Hematopoietic multipotent progenitor cell treated with erythropoietin and hydrocortisone succinate and interleukin-3 and kit ligand, for 4 days (in vitro differentiated cells): ENCODE measurements around the gene CHRNB4.
"Not testable (repeated sequence)": the region's sequence is repeated elsewhere in the genome, so short reads cannot be mapped to it uniquely, and the experiment has no call there.

ENCODE experiments used
- DNase-seq: peaks from one replicate; pipeline ENCODE4 v3.0.0-alpha.2; 2015

The CHRNB4 gene, protein sequence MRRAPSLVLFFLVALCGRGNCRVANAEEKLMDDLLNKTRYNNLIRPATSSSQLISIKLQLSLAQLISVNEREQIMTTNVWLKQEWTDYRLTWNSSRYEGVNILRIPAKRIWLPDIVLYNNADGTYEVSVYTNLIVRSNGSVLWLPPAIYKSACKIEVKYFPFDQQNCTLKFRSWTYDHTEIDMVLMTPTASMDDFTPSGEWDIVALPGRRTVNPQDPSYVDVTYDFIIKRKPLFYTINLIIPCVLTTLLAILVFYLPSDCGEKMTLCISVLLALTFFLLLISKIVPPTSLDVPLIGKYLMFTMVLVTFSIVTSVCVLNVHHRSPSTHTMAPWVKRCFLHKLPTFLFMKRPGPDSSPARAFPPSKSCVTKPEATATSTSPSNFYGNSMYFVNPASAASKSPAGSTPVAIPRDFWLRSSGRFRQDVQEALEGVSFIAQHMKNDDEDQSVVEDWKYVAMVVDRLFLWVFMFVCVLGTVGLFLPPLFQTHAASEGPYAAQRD

DNA sequence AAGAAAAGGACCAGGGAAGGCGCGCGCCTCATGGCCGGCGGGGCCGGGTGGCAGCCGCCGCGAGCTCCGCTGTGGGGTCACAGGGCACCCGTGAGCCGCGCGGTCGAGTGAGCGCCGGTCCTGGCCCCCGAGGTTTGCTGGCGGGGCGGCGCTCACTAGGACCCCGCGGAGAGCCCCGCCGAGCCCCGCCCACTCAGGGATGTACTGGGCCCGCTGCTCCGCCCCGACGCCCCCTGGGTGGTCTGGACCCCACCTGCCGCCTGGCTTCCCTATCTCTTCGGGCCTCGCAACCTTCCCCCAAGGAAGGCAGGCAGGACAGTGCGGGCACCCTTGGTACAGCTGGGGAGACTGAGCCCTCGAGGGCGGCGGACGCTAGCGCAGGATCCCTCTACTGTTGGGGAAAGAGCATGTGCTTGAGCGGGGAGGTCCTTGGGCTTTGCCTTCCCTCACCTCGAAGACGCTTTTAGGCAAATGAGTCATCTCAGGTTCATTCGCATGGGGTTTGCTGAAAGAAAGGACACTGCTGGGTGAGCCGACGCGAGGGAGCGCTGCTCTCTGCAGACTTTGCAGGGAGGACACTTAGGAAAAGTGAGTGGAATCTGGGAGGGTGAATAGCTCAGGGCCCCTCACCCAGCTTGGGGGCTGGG, at the start of gene CHRNB4:
TSS of gene CHRNB4 (minus strand) at position 109 of the 647 bp plus-strand sequence. CDS start at position 32, 77 bp downstream.
- DNase-seq, result peak; percentile 53

DNA sequence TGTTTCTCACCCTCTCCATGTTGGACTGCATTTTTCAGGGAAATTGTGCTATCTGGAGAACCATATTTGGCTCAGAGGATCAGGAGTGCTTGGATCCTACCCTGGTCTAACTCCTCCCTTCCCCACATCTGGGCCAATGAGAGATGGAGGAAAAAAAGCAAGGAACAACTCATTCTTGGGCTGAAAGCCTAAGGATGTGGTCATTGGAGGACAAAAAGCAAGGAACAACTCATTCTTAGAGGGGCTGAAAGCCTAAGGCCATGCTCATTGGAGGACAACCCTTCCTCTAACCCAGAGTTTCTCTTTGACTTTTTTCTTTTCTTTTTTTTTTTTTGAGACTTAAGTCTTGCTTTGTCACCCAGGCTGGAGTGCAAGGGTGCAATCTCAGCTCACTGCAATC, 48.6 kb upstream of the CHRNB4 start:
- no peak for DNase-seq

DNA sequence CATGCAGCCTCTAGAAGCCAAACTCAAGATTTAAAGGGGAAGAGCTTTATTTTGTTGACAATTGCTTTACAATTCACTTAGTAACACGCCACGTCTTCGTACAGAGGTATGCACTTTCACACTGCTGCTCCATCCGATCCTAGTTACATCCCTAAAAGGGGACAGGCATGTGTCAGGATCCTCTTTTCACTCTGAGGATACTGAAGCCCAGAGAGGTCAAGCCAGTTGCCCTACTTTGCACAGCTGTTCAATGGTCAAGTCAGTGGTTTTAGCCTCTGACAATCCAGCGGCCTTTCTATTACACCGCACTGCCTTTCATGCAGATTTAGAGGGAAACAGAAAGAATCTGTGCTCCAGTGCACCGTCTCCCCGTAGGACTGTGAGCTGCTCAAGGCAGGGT, 44.9 kb upstream of the CHRNB4 start:
- DNase-seq, result no peak

DNA sequence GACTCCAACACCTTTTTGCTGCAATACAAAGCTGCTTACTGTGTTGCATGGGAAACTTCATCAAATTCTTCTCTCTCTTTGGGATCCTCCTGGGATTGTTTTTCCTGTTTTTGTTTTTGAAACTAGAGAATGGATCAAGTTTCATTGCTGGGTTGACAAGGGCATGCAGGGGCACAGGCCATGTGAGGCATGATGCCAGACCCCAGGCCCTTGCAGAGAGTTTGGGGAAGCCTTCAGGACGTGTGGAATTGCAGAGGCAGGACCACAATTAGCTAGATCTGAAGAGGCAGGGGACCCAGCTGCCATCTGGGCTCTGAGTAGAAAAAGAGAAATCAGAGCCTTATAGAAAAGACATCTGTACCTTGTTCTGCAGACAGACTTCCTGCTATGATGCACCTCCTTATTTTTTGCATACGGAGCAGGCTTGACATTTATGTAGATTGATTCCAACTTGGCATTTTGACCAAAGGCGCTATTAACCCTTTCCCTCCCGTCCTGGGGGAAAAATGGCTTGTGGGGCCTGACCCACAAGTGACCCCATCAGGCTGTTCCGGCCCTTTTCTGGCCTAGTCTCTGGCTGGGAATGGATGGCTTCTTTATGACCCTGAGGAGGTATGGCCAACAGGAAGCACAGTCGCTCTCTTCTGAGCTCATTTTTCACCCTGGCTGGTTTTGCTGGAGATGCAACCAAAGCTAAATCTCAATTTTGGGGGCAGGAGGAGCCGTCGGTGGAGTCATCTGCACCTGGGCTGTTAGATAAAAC, 44.3 kb upstream of the CHRNB4 start:
- DNase-seq, result no peak

DNA sequence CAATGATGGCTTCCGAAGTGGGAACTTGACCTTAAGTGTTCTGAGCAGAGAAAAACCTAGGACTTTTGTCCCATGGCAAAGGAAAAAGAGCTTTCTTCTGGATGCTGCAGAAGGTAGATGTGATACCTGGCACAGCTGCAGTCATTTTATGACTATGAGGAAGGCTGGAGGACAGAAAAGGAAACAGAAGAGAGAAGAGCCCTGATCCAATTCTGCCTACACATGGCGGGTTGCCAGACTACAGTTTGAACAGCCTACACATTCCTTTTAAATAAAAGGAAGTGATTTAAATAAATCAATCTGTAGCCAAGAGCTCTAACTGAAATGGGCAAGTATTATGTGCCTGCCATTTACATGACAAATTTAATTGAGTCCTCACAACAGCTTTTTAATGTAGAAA, 43.6 kb upstream of the CHRNB4 start:
- no peak for DNase-seq

DNA sequence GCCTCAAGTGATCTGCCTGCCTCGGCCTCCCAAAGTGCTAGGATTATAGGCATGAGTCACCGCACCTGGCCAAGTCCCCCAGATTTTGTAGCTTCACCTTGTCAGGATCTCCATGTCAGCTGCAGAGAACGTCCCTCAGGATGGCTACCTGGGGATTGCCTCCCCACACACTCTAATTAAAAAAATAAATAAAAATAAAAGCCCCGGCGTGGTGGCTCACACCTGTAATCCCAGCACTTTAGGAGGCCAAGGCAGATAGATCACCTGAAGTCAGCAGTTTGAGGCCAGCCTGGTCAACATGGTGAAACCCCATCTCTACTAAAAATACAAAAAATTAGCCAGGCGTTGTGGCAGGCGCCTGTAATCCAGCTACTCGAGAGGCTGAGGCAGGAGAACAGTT, 42.6 kb upstream of the CHRNB4 start:
- not testable (repeated sequence) for DNase-seq

DNA sequence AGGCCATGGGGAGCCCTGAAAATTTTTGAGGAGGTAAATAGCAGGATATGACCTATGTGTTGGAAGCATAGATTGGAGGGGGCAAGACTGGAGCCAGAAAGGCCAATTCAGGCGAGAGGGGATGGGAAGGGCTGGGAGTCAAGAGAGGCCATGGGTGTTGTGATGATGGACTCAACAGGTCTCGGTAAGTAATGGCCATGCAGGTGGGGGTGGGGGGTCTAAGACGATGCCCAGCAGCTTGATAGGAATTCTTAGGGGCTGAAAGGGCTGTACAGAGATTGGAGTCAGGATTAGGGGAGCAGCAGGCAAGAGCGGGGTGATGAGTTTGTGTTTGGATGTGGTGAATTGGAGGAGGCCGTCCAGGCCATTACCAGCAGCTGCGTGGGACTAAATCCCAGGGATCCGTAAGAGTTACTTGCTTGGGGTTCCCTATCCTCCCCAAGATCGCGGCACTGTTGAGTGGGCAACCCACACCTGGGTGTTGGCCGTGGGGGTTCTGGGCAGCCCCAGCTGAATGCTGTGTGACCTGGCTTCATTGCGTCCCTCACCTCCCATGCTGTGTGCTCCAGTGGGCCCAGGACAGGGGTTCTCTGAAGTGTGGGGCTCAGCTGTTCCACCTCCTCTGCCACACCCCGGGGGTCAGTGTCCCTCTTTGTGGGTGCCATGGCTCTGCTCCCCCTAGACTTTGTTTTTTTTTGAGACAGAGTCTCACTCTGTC, 41.8 kb upstream of the CHRNB4 start:
- no peak for DNase-seq

DNA sequence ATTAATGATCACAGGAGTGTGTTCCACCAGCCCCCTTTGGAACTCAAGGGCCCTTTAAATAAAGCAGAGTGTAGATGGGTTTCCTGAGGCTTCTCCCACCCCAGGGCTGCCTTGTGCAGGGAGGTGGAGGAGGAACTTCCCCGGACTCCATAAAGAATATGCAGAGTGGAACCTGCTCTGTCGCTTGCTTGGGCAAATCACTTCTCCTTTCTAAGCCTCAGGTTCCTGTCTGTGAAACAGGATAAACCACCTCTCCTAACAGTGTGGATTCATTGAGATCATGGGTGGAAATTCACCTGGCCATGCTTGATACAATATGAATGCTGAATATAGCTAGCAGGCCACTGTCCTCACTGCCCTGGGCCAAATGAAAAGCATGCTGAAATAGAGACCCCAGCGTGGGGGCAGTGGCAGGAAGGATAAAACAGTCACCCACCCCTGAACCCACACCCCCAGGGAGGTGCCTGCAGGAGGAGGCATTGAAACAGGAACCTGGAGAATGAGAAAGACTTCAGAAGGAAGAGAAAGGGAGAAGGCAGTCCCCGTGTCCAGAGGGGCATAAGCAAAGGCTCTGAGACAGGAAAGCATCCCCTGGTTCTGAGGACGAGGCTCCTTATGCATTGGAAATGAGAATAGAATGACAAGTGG, 41.1 kb upstream of the CHRNB4 start:
- DNase-seq, result peak; percentile 7

DNA sequence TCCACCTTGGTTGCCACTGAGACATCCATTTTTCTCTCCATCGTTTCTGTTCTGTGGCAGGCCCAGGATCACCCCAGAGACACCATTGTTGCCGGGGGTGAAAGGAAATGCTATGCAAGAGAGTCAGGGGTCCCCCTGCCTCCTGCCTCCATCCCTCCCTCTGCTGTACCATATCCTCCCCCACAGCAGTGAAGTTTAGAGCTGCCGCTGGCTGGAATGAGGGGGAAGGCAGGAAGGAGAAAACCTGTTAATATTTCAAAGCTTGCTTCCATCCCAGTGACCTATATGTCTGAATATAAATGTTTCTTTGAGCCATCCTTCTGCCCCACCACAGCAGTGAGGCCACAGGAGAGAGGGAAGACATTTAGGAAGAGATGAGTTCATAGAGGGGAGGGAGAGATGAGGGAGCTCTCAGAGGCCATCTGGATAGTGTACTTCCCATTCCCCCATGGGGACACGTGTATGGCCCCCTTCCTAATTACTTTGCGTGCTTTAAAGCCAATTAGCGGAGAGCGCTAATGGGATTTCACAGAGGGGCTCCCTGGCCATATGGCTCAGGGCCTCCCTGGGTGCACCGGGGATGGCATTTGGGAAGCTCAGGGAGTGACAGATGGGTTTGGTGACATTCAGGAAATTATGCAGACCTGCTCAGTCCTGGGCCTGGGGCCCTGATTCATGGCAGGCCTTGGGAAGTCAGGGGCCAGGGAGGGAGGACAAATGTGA, 40.4 kb upstream of the CHRNB4 start:
- no peak for DNase-seq

DNA sequence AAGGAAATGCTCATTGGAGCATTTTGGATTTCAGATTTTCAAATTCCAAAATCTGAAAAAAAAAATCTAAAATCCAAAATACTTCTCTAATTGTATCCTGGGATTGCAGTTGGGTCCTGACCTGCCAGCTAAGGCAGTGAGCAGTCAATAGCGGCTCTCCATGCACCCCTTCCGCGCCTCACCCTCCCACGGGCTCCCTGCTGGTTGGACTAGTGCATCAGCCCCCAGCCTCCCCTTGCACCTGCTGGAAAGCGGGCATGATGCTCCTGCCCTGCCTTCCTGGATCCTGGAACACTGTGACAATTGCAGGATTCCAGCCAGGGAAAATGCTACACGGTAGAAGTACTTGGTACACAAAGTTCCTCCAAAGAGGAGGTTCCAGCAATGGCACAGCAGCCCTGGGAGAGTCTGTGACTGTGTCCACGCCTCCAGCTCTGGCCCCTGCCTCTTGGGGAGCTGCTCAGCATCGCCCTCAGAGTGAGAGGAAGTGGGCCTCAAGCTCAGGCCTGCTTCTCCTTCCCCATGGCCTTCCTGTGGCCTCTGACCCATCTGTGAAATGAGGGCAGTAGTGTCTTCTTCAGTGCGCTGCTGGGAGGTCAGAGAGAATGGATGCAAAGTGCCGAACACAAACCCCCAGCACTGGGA, 39.5 kb upstream of the CHRNB4 start:
- DNase-seq, result peak; percentile 35

DNA sequence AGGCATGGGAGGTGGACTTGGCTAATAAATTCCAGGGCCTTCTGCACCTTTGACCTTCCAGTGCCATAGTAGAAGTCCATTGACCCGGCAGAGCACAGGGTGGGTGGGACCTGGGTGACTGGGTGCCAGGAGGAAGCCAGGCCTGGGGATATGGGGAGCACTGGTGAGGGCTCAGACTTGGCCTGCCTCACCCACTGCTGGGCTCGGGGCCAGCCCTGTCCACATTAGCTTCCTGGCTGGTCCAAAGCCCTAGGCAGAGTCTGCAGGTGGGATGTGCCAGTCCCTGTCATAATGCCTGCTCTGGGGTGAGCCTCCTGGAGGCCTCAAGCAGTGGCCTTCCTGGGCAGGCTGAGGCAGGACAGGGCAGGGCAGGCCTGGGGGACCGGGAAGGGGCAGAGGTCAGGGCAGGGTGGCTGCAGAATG, 38.1 kb upstream of the CHRNB4 start:
- DNase-seq, result no peak

DNA sequence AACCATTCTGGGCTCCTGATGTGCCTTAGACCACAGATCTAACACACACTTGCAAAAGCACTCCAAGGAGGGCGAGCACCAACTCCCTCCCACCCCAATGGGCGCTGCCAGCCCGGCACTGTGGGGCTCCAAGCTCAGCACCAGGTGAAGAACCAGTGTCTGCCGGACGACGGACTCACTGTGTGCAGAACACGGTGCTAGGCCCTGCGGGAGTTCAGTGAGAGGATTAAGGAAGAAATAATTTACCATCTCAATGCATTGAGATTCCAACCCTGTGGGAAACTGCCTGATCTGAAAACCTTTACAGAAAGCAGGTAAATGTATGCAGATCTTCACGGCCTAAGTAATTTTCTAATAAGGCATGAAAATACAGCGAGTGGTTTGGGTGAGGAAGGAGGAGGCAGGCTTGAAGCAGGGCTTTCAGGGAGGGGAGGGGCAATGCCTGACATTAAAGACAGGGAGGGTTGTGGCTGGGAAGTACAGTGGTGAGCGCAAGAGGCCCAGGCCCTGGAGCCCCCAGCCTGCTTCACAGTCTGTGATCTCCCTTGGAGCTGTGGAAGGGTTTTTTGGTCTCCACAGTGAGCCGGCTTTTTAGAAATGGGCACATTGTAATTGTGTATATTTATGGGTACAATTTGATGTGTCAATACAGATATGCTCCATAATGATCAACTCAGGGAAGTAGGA, 35.6 kb upstream of the CHRNB4 start:
- no peak for DNase-seq

DNA sequence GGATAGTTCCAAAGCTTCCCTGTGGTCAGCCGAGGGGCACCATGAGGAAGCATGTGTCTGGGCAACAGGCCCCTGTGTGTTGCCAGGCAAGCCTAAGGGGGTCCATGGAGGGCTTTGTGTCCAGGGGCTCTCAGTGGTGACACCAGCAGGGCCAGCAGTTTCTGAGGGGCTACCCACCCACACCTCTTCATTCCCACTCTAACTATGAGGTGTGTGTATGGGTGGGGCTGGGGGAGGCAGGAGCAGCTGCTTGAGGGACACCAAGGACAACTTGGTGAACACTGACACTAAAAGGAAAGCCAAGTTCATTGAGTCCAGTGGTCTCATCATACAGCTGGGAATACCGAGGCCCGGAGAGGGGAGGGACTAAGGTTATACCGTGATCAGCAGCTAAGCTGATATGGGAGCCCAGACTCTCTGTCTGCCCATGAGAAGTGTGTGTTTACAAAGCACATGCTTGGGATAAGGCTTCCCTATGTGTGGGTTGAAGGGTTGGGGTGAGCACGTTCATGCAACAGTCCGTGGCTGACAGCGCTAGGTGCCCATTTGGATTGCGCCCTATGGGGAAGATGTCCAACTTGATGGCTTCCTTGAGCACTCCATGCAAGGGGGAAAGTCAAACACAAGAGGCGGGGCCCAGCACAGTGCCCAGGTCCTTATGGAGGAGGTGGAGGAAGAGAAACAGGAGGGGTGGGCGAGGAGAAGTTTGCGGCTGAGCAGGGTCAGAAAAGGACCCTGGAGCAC, 34.8 kb upstream of the CHRNB4 start:
- no peak for DNase-seq

DNA sequence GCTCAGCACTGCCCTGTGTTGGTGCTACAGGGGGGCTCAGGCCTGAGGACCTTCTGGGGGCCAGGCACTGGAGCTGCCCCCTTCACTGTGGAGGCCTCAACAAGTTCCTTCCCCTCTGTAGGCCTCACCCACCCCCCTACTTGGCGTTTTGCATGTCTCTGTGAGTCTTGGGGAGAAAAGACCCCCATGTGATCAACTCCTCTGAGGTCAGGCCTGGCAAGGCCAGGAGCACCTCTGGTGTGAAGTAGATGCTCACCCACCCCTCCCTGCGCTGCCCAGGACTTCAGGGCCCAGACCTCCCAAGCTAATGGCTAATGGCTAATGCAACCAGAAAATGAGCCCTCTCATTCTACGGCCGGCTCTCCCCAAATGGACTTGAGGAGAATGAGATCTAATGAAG, 34.2 kb upstream of the CHRNB4 start:
- DNase-seq, result no peak

DNA sequence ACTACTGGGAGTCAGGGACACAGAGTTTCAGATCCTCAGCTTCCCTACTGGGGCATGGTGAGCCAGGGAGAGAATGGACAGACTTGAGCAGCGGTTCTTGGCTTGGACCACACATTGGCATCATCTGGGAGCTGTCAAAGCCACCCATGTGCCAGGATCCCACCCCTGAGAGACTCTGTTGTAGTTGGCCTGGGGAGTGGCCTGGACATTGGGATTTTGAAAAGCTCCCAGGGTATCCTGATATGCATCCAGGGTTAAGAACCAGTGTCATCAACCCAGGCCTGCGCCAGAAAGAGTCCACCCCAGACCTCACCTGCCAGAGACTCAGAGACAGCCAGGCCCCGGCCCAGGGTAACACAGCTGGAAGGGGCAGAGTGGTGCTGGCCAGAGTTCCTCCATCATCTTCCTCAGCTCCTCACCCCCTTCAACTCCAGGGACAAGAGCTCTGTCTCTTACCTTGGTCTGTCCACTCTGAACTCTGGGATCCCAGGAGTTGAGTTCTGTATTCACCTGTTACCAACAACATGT, 33.0 kb upstream of the CHRNB4 start:
- no peak for DNase-seq

DNA sequence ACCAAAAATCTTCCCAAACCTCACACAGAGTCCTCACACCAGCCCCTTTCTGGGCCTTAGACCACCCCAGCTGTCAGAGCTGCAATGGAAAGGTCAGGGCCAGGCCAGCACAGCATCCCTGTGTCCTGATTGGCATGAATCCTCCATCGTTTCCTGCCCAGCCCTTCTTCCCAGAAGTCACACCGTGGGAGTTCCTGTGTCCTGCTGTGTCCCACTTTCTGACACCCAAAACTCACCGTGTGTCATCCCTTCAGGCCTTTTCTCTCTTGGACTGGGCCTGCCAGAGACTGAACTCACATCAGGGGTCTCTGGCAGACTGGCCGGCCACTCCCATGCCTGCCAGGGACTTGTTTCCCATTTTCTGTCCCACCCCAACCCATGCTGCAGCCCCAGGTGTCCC, 32.5 kb upstream of the CHRNB4 start:
- no peak for DNase-seq

DNA sequence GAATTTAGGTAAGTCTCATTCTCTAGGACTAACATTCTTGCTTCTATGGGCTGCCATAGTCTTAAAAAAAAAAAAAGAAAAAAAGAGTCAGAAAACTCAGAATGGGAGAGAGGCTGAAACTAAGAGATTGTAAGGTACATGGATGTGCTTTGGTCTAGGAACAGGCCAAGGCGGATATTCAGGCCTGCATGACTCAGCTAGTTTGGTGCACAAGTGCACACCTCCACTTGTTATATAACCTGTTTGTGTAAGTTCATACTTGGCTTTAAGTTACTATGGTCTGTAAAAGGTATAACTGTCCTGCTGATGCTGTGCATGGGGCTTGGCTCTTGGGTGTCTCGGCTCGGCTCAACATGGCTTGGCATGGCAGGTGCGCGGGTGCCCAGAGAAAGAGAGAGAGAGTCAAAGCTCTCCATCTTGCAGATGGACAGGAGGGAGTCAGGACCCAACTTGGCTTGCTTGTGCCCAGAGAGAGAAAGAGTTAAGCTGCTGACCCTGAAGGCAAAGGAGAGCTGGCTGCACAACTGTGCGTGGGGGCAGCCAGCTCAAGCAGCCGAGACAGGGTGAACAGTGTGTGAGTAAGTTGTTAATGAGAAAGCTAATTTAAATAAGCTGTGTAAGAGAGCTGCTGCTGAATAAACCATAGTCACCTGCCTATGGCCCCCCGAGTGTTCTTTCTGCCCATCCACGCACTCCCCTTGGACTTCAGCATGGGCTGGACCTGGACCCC, 31.4 kb upstream of the CHRNB4 start:
- DNase-seq, result no peak

DNA sequence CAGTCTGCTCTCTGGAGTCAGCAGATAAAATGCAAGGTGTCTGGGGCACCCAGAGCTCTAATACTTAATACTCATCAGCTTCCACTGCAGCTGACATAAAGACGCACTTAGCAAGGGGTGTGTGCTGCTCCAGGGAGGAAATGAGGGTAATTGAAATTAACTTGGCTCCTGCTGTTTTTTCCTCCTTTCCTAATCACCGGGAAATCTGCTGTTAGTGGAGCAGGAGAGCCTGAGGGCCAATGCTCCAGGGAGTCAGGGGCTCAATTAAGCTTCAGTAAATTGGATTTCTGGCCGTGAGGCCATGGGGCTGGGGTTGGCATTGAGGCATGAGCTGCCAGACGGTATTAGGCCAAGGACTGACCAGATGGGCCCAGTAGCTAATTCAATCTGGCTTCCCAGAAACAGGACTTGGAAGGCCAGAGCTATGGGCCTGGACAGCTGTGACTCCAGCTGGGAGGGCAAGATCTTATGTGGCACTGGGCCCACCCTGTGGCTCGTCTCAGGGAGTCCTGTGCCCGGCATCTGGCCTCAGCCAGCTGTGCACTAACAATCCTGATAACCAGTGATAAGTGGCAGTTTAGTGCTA, 30.7 kb upstream of the CHRNB4 start:
- peak; percentile 10 for DNase-seq
